ENCODE results near the gene MCU.

GRCh38 chr10:72665925-72666324 is 26.0 kb upstream of the MCU start:
- TF ChIP-seq CTCF (IDR thresholded peaks at IDR 0.05) (no peak), POLR2AphosphoS5 (IDR thresholded peaks at IDR 0.05) (no peak), POLR2A (IDR thresholded peaks at IDR 0.05; ENCODE audit: low read depth) (no peak), EP300 (IDR thresholded peaks at IDR 0.05) (no peak)
